Adrenal gland (tissue), 12 donors: Measurements from ENCODE around the gene SYK. TPM values are rescaled to one million over a fixed set of nuclear protein-coding genes. Genes with fewer than 3 reads are reported as not detected.
A peak's percentile ranks its signal among the peaks of the same experiment; 100 is the strongest.

Source experiments
- DNase-seq, 7 donors: peaks; one replicate each; pipeline ENCODE4 v3.0.0-alpha.2; 2019 to 2020
- H3K27ac ChIP-seq, 5 donors: fragments of 200-600 bp; sonication (generic) in 4 of 5; 1 replicate in 3 of 5; 2 replicates in 2 of 5; pipeline versions ENCODE4 v1.5.1 to v1.8.0; 2016 to 2020; ENCODE audit warnings: mild to moderate bottlenecking in 1 of 5
- H3K27me3 ChIP-seq: fragments of 200-600 bp; 2 replicates; pipeline ENCODE4 v1.8.0; 2021
- H3K36me3 ChIP-seq, 2 donors: fragments of 200-600 bp; replicated peaks in 1 of 2; 1 replicate in 1 of 2; 2 replicates in 1 of 2; pipeline versions ENCODE4 v1.5.1 to v1.8.0; 2018 to 2022
- H3K4me1 ChIP-seq, 2 donors: fragments of 200-600 bp; replicated peaks in 1 of 2; 1 replicate in 1 of 2; 2 replicates in 1 of 2; pipeline versions ENCODE4 v1.5.1 to v1.8.0; 2018 to 2021
- H3K4me3 ChIP-seq, 4 donors: fragments of 200-600 bp; sonication (generic) in 3 of 4; one replicate each; pipeline ENCODE4 v1.5.1; 2016 to 2018
- H3K9me3 ChIP-seq, 3 donors: fragments of 200-600 bp; sonication (generic) in 1 of 3; replicated peaks in 1 of 3; 1 replicate in 2 of 3; 2 replicates in 1 of 3; pipeline versions ENCODE4 v1.5.1 to v1.8.0; 2016 to 2021
- POLR2A ChIP-seq, 2 donors: fragments of 450-650 bp; IDR thresholded peaks; one replicate each; pipeline ENCODE4 v1.6.1; 2017; ENCODE audit warnings: antibody characterized with exemption in 2 of 2, mild to moderate bottlenecking in 2 of 2, moderate library complexity in 1 of 2
- WGBS, 4 donors: extraction: QIAGEN DNeasy Blood & Tissue Kit in 2 of 4; methylation state at CpG; one replicate each; pipeline versions ENCODE4 v1.1.5 to v1.1.7; 2013 to 2017; 5-methylcytosine and 5-hydroxymethylcytosine counted together
- intact Hi-C, 2 donors: fragments of 100-400 bp; cut with DNase I; formaldehyde crosslinking; loops; one replicate each; pipeline versions ENCODE4 v1.14.1 to v1.15.0; 2022 to 2023
- polyA plus RNA-seq, 3 donors: library from polyadenylated mRNA; stranded (reverse); fragments of 200-250 nt in 2 of 3; fragments of 350-450 nt in 1 of 3; fragmentation: Illumina TruSeq in 1 of 3; extraction: RNeasy Lipid Tissue Mini Kit (QIAGEN cat#74804) in 1 of 3; gene quantifications; one replicate each; pipeline ENCODE4 v1.2.3, GENCODE V29; 2013 to 2014
- total RNA-seq, 9 donors: library from RNA; depleted of rRNA in 4 of 9; stranded (reverse); fragments of >200 nt in 4 of 9; fragments of 120-200 nt in 1 of 9; fragmentation: NEBNext Ultra II Directional in 1 of 9; extraction: Animal tissue kit (Norgen Biotek cat#: 25700) in 1 of 9; gene quantifications; one replicate each; pipeline versions ENCODE4 v1.1.0 to v1.2.4, GENCODE V29; 2013 to 2023
- TF ChIP-seq, protein P1 (sequence below), 6 experiments: fragments of 450-650 bp in 4 of 6; fragments of 200-600 bp in 2 of 6; sonication (generic) in 1 of 6; IDR thresholded peaks; 1 replicate in 5 of 6; 2 replicates in 1 of 6; pipeline versions ENCODE4 v1.5.1 to v1.8.0; 2016 to 2021; ENCODE audit warnings: antibody characterized with exemption in 6 of 6, mild to moderate bottlenecking in 2 of 6, moderate library complexity in 1 of 6
- donor health status: healthy with polysubstance abuse.
- donor health status: Bipolar disorder and iron deficiency.
- donor health status: DM: yes; HTN: yes; CAD: no.
- donor health status: DM: no; HTN: no; CAD: no.
- donor health status: DM: no; HTN: no; CAD: no.
- donor health status: DM: yes; HTN: yes; CAD: no.

Gene SYK
- total and polyA plus RNA-seq, 12 donors = 2.0 to 21.5 (median 14.1) TPM

DNA sequence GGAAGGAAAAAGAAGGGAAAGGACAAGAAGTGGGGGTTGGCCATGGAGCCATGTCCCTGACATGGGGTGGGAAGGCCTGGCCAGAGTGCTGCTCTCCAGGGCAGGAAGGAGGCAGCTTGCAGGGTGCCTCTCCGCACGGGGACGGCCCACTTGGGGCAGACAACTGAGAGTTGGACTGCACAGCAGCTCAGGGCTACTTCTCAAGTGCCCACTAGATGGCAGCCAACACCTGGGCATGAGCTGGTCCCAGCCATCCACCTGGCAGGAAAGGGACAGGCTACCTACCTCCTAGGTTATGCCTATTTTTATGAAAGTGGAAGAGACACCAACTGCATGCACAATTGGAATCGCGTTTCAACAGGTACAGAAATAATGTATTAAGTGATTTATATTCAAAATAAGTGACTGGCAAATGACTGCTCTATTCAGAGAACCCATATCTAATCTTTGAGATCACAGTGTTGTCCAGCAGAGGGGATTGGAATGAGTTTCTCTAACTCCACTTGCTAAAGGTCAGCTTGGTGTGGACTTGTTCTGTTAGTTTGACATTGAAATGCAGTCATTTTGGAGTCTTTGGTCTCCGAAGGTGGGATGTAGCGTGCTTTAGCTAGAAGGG is 113.4 kb downstream of the SYK start:
- WGBS, 4 donors = 8 to 13% (median 11%) methylated on average over 7 of the region's 7 CpGs
- Histone ChIP-seq H3K36me3 (no peaks in the 10 kb centered on the region), H3K27ac (no peak overlapping the region), H3K9me3 (no peaks in the 10 kb centered on the region), H3K4me1 (no peaks in the 10 kb centered on the region), H3K27me3 (no peaks in the 10 kb centered on the region), H3K4me3 (no peak overlapping the region)
- intact Hi-C loops = loop anchor here (5.0 to 10.0 kb wide), 5 partner anchors 517 to 820 kb away; no protein-coding TSS in a partner anchor
- DNase-seq = peak; percentile 65 to 83 (median 76)
- no peak for TF ChIP-seq POLR2A (IDR thresholded peaks at IDR 0.05)
- TF ChIP-seq, protein P1, sequence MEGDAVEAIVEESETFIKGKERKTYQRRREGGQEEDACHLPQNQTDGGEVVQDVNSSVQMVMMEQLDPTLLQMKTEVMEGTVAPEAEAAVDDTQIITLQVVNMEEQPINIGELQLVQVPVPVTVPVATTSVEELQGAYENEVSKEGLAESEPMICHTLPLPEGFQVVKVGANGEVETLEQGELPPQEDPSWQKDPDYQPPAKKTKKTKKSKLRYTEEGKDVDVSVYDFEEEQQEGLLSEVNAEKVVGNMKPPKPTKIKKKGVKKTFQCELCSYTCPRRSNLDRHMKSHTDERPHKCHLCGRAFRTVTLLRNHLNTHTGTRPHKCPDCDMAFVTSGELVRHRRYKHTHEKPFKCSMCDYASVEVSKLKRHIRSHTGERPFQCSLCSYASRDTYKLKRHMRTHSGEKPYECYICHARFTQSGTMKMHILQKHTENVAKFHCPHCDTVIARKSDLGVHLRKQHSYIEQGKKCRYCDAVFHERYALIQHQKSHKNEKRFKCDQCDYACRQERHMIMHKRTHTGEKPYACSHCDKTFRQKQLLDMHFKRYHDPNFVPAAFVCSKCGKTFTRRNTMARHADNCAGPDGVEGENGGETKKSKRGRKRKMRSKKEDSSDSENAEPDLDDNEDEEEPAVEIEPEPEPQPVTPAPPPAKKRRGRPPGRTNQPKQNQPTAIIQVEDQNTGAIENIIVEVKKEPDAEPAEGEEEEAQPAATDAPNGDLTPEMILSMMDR (IDR thresholded peaks at IDR 0.05) = peak; percentile 80 to 98 (median 96)

DNA sequence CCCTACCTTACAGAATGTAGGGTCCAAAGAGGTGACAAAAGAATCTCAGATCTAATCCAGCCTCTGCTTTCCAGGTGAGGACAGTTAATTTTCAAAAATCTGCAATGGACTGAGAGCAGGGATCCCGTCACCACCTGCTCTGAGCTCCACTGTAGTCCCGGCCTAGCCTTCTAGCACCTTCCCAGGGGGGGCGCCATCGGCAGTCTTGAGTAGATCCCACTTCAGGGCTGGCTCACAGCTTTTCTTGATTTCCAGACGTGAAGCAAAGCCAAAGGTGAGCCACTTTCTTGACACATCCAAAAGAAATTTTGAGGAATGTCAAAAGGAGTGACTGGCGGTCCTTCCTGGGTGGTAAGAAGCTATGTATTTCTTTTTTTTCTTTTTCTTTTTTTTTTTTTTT is 114.1 kb downstream of the SYK start:
- WGBS, 4 donors = 77 to 84% (median 80%) methylated on average over 6 of the region's 6 CpGs
- no peaks in the 10 kb centered on the region for H3K36me3 ChIP-seq

DNA sequence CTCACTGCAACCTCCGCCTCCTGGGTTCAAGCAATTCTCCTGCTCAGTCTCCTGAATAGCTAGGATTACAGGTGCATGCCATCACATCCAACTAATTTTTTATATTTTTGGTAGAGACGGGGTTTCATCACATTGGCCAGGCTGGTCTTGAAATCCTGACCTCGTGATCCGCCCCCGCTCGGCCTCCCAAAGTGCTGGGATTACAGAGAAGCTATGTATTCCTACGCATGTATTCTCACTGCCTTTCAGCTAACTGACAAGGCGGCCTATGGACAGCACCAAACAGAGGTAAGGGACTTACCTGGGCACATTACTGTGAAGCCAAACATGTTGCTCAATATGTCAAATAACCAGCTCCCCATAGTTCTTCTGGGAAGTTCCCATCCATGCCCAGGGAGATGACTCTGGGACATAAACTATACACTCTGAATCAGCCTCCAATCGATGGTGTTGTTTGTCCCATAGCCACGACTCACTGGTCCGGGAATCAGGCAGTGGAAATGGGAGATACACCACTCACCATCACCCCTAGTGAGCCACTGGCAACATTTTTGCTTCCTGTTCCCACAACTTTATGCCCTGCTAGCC is 114.6 kb downstream of the SYK start:
- Histone ChIP-seq H3K9me3 (no peaks in the 10 kb centered on the region), H3K4me3 (no peak overlapping the region), H3K4me1 (no peaks in the 10 kb centered on the region), H3K27me3 (no peaks in the 10 kb centered on the region), H3K27ac (no peak overlapping the region), H3K36me3 (no peaks in the 10 kb centered on the region)
- WGBS, 4 donors = 86 to 91% (median 89%) methylated on average over 11 of the region's 11 CpGs
- no peak for DNase-seq
- intact Hi-C loops = loop anchor here (5.0 to 10.0 kb wide), 4 partner anchors 516 to 819 kb away; no protein-coding TSS in a partner anchor
- TF ChIP-seq, protein P1 (IDR thresholded peaks at IDR 0.05) = no peak
- no peak for TF ChIP-seq POLR2A (IDR thresholded peaks at IDR 0.05)

More for the DNA sequence above, 114.1 kb downstream of the SYK start:
- no peak overlapping the region for H3K4me3 ChIP-seq
- H3K27me3 ChIP-seq = no peaks in the 10 kb centered on the region
- DNase-seq = peak in 4 of 7 donors; percentile 24 to 46 (median 28)
- H3K9me3 ChIP-seq = no peaks in the 10 kb centered on the region
- H3K27ac ChIP-seq = no peak overlapping the region
- H3K4me1 ChIP-seq = no peaks in the 10 kb centered on the region
- TF ChIP-seq, protein P1 (IDR thresholded peaks at IDR 0.05) = no peak
- TF ChIP-seq POLR2A (IDR thresholded peaks at IDR 0.05) = no peak
- intact Hi-C loops = loop anchor here (5.0 to 10.0 kb wide), 4 partner anchors 517 to 819 kb away; no protein-coding TSS in a partner anchor

DNA sequence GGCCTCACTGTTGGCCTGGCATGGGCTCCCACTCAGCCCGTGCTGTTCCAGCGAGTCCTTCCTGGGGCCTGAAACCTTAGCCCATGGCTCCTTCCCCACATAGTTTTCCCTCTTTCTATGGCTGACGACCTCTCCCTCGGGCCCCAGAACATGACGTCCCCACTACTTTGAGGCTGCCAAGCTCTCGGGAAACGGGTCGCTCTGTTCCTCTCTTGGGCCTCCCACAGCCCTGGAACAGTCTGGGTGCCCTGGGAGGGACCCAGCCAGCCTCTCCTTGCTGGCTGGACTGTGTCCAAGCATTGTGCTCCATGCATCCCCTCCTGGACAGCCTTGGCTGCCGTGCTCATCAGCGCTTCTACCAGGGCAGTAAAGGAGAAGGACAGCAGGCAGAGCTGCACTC is 118.3 kb downstream of the SYK start:
- 72 to 90% (median 82%) methylated on average over 10 of the region's 10 CpGs for WGBS, 4 donors
- no peak for DNase-seq
- H3K4me3 ChIP-seq = no peak overlapping the region
- no peaks in the 10 kb centered on the region for H3K27me3 ChIP-seq
- intact Hi-C loops = loop anchor here (5.0 to 10.0 kb wide), 4 partner anchors 512 to 815 kb away; no protein-coding TSS in a partner anchor
- H3K9me3 ChIP-seq = no peaks in the 10 kb centered on the region
- no peaks in the 10 kb centered on the region for H3K36me3 ChIP-seq
- no peak overlapping the region for H3K27ac ChIP-seq
- TF ChIP-seq POLR2A (IDR thresholded peaks at IDR 0.05) = no peak
- TF ChIP-seq, protein P1 (IDR thresholded peaks at IDR 0.05) = no peak
- no peaks in the 10 kb centered on the region for H3K4me1 ChIP-seq
